ENCODE data around the gene PIGU.

- TF ChIP-seq CTCF (IDR thresholded peaks at IDR 0.05; ENCODE audit: low read depth, low read length) (no peak), MYC (IDR thresholded peaks at IDR 0.05; ENCODE audit: low read depth, low read length) (peak; percentile 36; the same call in 1 of the 2 replicates), POLR2A (IDR thresholded peaks at IDR 0.05; ENCODE audit: extremely low read depth, insufficient read length) (no peak), MAX (IDR thresholded peaks at IDR 0.05; ENCODE audit: low read depth, low read length) (no peak)
Observed at GRCh38 chr20:34622821-34623451, 54.0 kb downstream of the PIGU start.
